Activated naive CD8-positive, alpha-beta T cell treated with anti-CD3 and anti-CD28 coated beads, Interleukin-2, amount 50 U/mL, for 24 hours (primary cell): ENCODE results near the gene TUBG1.

Experiments used
- ATAC-seq: fragments of 150-1000 bp; cut with Tn5 transposase; one replicate; pipeline ENCODE4 v1.10.0; 2021
- DNase-seq: peaks from one replicate; pipeline ENCODE4 v3.0.0; 2021
- H3K27ac Mint-ChIP-seq: one replicate; pipeline ENCODE4 v1.8.0; 2021; ENCODE audit warnings: mild to moderate bottlenecking, mixed read lengths
- H3K27me3 Mint-ChIP-seq: one replicate; pipeline ENCODE4 v1.8.0; 2021; ENCODE audit warnings: mixed read lengths
- H3K36me3 Mint-ChIP-seq: one replicate; pipeline ENCODE4 v1.8.0; 2021; ENCODE audit warnings: low read depth, mixed read lengths
- H3K4me1 Mint-ChIP-seq: one replicate; pipeline ENCODE4 v1.8.0; 2021; ENCODE audit warnings: mixed read lengths
- H3K4me3 Mint-ChIP-seq: one replicate; pipeline ENCODE4 v1.8.0; 2021; ENCODE audit warnings: mild to moderate bottlenecking, moderate library complexity, mixed read lengths
- H3K9me3 Mint-ChIP-seq: one replicate; pipeline ENCODE4 v1.8.0; 2021; ENCODE audit warnings: mixed read lengths

TUBG1 gene

GRCh38 chr17:42571435-42572225 lies 37.9 kb upstream of the TUBG1 start:
- H3K27ac Mint-ChIP-seq, result no peak overlapping the region
- no peak overlapping the region for H3K4me3 Mint-ChIP-seq
- peaks cover 45% of the 10 kb centered on the region for H3K4me1 Mint-ChIP-seq
- no peaks in the 10 kb centered on the region for H3K9me3 Mint-ChIP-seq
- ATAC-seq (no peak), DNase-seq (no peak)
- H3K36me3 Mint-ChIP-seq, result peaks cover 72% of the 10 kb centered on the region
- H3K27me3 Mint-ChIP-seq, result no peaks in the 10 kb centered on the region

GRCh38 chr17:42573095-42573494 lies 36.4 kb upstream of the TUBG1 start:
- peaks cover 77% of the 10 kb centered on the region for H3K36me3 Mint-ChIP-seq
- H3K4me3 Mint-ChIP-seq, result no peak overlapping the region
- H3K4me1 Mint-ChIP-seq, result peaks cover 45% of the 10 kb centered on the region
- no peaks in the 10 kb centered on the region for H3K9me3 Mint-ChIP-seq
- DNase-seq, result no peak
- ATAC-seq, result no peak
- H3K27me3 Mint-ChIP-seq, result no peaks in the 10 kb centered on the region
- peak overlapping the region; percentile 83 for H3K27ac Mint-ChIP-seq

- Mint-ChIP-seq H3K27ac (no peak overlapping the region), H3K27me3 (no peaks in the 10 kb centered on the region), H3K9me3 (no peaks in the 10 kb centered on the region), H3K36me3 (peaks cover 69% of the 10 kb centered on the region), H3K4me3 (no peak overlapping the region), H3K4me1 (peaks cover 45% of the 10 kb centered on the region)
- ATAC-seq (no peak), DNase-seq (no peak)
Observed at GRCh38 chr17:42574463-42574862, 35.0 kb upstream of the TUBG1 start.

- DNase-seq (no peak), ATAC-seq (no peak)
- Mint-ChIP-seq H3K27me3 (no peaks in the 10 kb centered on the region), H3K9me3 (no peaks in the 10 kb centered on the region), H3K4me1 (peaks cover 43% of the 10 kb centered on the region), H3K4me3 (peak overlapping the region; percentile 96), H3K36me3 (peaks cover 51% of the 10 kb centered on the region), H3K27ac (peak overlapping the region; percentile 95)
Observed at GRCh38 chr17:42577140-42577531, 32.3 kb upstream of the TUBG1 start.

- H3K4me3 Mint-ChIP-seq, result peak within 1 kb of the TSS; percentile 96
- H3K27me3 Mint-ChIP-seq, result no peaks in the 10 kb centered on the region
- H3K9me3 Mint-ChIP-seq, result no peaks in the 10 kb centered on the region
- H3K36me3 Mint-ChIP-seq, result peaks cover 50% of the 10 kb centered on the region
- DNase-seq, result peak; percentile 96
- peak; percentile 93 for ATAC-seq
- peaks cover 42% of the 10 kb centered on the region for H3K4me1 Mint-ChIP-seq
- H3K27ac Mint-ChIP-seq, result peak within 1 kb of the TSS; percentile 95
Observed at GRCh38 chr17:42577532-42578281, 31.8 kb upstream of the TUBG1 start, which contains the start of gene PSMC3IP. TSS of gene PSMC3IP (minus strand) at chr17:42577729. CDS start at chr17:42577686, 43 bp downstream.

- Mint-ChIP-seq H3K36me3 (peaks cover 46% of the 10 kb centered on the region), H3K9me3 (no peaks in the 10 kb centered on the region)
- peak; percentile 69 for ATAC-seq
Observed at GRCh38 chr17:42578282-42578869, 31.1 kb upstream of the TUBG1 start.

GRCh38 chr17:42579794-42580551 lies 29.5 kb upstream of the TUBG1 start:
- Mint-ChIP-seq H3K27ac (peak overlapping the region; percentile 48), H3K9me3 (no peaks in the 10 kb centered on the region), H3K27me3 (no peaks in the 10 kb centered on the region), H3K4me3 (no peak overlapping the region), H3K4me1 (peaks cover 35% of the 10 kb centered on the region), H3K36me3 (peaks cover 35% of the 10 kb centered on the region)
- DNase-seq (no peak), ATAC-seq (no peak)

More at GRCh38 chr17:42578282-42578869, 31.1 kb upstream of the TUBG1 start:
- Mint-ChIP-seq H3K27me3 (no peaks in the 10 kb centered on the region), H3K4me1 (peaks cover 37% of the 10 kb centered on the region), H3K4me3 (peak overlapping the region; percentile 96), H3K27ac (peak overlapping the region; percentile 95)
- DNase-seq, result peak; percentile 85

GRCh38 chr17:42581744-42582270 lies 27.7 kb upstream of the TUBG1 start:
- Mint-ChIP-seq H3K27me3 (no peaks in the 10 kb centered on the region), H3K4me1 (peaks cover 22% of the 10 kb centered on the region), H3K4me3 (no peak overlapping the region), H3K27ac (no peak overlapping the region), H3K9me3 (no peaks in the 10 kb centered on the region), H3K36me3 (peaks cover 20% of the 10 kb centered on the region)
- no peak for ATAC-seq
- DNase-seq, result no peak

GRCh38 chr17:42584880-42585279 lies 24.6 kb upstream of the TUBG1 start:
- peaks cover 4% of the 10 kb centered on the region for H3K4me1 Mint-ChIP-seq
- H3K4me3 Mint-ChIP-seq, result no peak overlapping the region
- no peaks in the 10 kb centered on the region for H3K9me3 Mint-ChIP-seq
- ATAC-seq, result no peak
- no peak overlapping the region for H3K27ac Mint-ChIP-seq
- DNase-seq, result no peak
- H3K27me3 Mint-ChIP-seq, result no peaks in the 10 kb centered on the region
- H3K36me3 Mint-ChIP-seq, result peaks cover 16% of the 10 kb centered on the region

- H3K4me1 Mint-ChIP-seq, result peaks cover 4% of the 10 kb centered on the region
- no peak overlapping the region for H3K27ac Mint-ChIP-seq
- ATAC-seq, result no peak
- no peak for DNase-seq
- no peaks in the 10 kb centered on the region for H3K9me3 Mint-ChIP-seq
- no peak overlapping the region for H3K4me3 Mint-ChIP-seq
- H3K27me3 Mint-ChIP-seq, result no peaks in the 10 kb centered on the region
- H3K36me3 Mint-ChIP-seq, result peaks cover 14% of the 10 kb centered on the region
Observed at GRCh38 chr17:42585353-42585752, 24.1 kb upstream of the TUBG1 start.

- no peak for DNase-seq
- no peaks in the 10 kb centered on the region for H3K27me3 Mint-ChIP-seq
- H3K4me3 Mint-ChIP-seq, result no peak overlapping the region
- H3K36me3 Mint-ChIP-seq, result peaks cover 18% of the 10 kb centered on the region
- peaks cover 4% of the 10 kb centered on the region for H3K4me1 Mint-ChIP-seq
- no peak overlapping the region for H3K27ac Mint-ChIP-seq
- no peak for ATAC-seq
- no peaks in the 10 kb centered on the region for H3K9me3 Mint-ChIP-seq
Observed at GRCh38 chr17:42586514-42587230, 22.8 kb upstream of the TUBG1 start.

GRCh38 chr17:42590886-42591285 lies 18.6 kb upstream of the TUBG1 start:
- peaks cover 2% of the 10 kb centered on the region for H3K4me1 Mint-ChIP-seq
- no peak for DNase-seq
- H3K4me3 Mint-ChIP-seq, result no peak overlapping the region
- ATAC-seq, result no peak
- H3K9me3 Mint-ChIP-seq, result no peaks in the 10 kb centered on the region
- H3K27me3 Mint-ChIP-seq, result no peaks in the 10 kb centered on the region
- H3K36me3 Mint-ChIP-seq, result peaks cover 13% of the 10 kb centered on the region
- no peak overlapping the region for H3K27ac Mint-ChIP-seq

- DNase-seq, result no peak
- peaks cover 14% of the 10 kb centered on the region for H3K36me3 Mint-ChIP-seq
- no peak for ATAC-seq
- H3K27ac Mint-ChIP-seq, result no peak overlapping the region
- no peaks in the 10 kb centered on the region for H3K27me3 Mint-ChIP-seq
- H3K4me3 Mint-ChIP-seq, result no peak overlapping the region
- H3K4me1 Mint-ChIP-seq, result peaks cover 2% of the 10 kb centered on the region
- H3K9me3 Mint-ChIP-seq, result no peaks in the 10 kb centered on the region
Observed at GRCh38 chr17:42591411-42591810, 18.1 kb upstream of the TUBG1 start.
